Loucy (cell line): ENCODE data around the gene DNMBP.

ENCODE experiments used
- CTCF ChIP-seq: fragments of 200-600 bp; sonication (generic); conservative IDR thresholded peaks from 2 replicates; pipeline ENCODE4 v1.5.1; 2014; ENCODE audit warnings: mild to moderate bottlenecking, antibody characterized with exemption, low read length
- EZH2phosphoT487 ChIP-seq: fragments of 200-600 bp; IDR thresholded peaks from 2 replicates; pipeline ENCODE4 v1.6.1; 2018; ENCODE audit warnings: antibody characterized with exemption, mild to moderate bottlenecking, moderate library complexity, borderline replicate concordance

- no peak for TF ChIP-seq CTCF
- TF ChIP-seq EZH2phosphoT487 = no peak
Measured at GRCh38 chr10:99860466-99860865, 149.3 kb downstream of the DNMBP start.
